Gastrocnemius medialis (tissue), 4 donors: ENCODE data around the gene NME3. TPM values are rescaled to one million over a fixed set of nuclear protein-coding genes. Genes with fewer than 3 reads are reported as not detected.

Source experiments
- ATAC-seq, 2 donors: fragments of 150-250 bp; one replicate each; pipeline ENCODE4 v1.9.1; 2016
- DNase-seq, 2 donors: peaks; one replicate each; pipeline ENCODE4 v3.0.0-alpha.2; 2019
- H3K27ac ChIP-seq, 4 donors: fragments of 200-600 bp; sonication (generic); 1 replicate in 1 of 4; 2 replicates in 3 of 4; pipeline ENCODE4 v1.5.1; 2016 to 2018; ENCODE audit warnings: mild to moderate bottlenecking in 2 of 4, moderate library complexity in 1 of 4
- H3K27me3 ChIP-seq, 3 donors: fragments of 200-600 bp; sonication (generic) in 2 of 3; 1 replicate in 1 of 3; 2 replicates in 2 of 3; pipeline versions ENCODE4 v1.5.1 to v1.6.0; 2016 to 2019; ENCODE audit warnings: mild to moderate bottlenecking in 1 of 3, moderate library complexity in 1 of 3
- H3K36me3 ChIP-seq, 2 donors: fragments of 200-600 bp; sonication (generic) in 1 of 2; one replicate each; pipeline ENCODE4 v1.5.1; 2017 to 2018
- H3K4me1 ChIP-seq, 2 donors: fragments of 200-600 bp; sonication (generic) in 1 of 2; one replicate each; pipeline ENCODE4 v1.5.1; 2016 to 2017; ENCODE audit warnings: mild to moderate bottlenecking in 2 of 2
- H3K4me3 ChIP-seq, 4 donors: fragments of 200-600 bp; sonication (generic) in 3 of 4; 1 replicate in 1 of 4; 2 replicates in 3 of 4; pipeline ENCODE4 v1.5.1; 2016 to 2019; ENCODE audit warnings: mild to moderate bottlenecking in 2 of 4
- H3K9me3 ChIP-seq, 3 donors: fragments of 200-600 bp; sonication (generic) in 2 of 3; 1 replicate in 1 of 3; 2 replicates in 2 of 3; pipeline ENCODE4 v1.5.1; 2016 to 2019
- POLR2A ChIP-seq, 2 donors: fragments of 450-650 bp; IDR thresholded peaks; one replicate each; pipeline ENCODE4 v1.6.1; 2017; ENCODE audit warnings: antibody characterized with exemption in 2 of 2, mild to moderate bottlenecking in 2 of 2, moderate library complexity in 2 of 2
- in situ Hi-C, 4 donors: fragments of 200-750 bp; cut with MboI; loops; one replicate each; pipeline versions ENCODE4 v1.15.0 to v1.8.0; 2017; ENCODE audit warnings: low sequenced_read_pairs in 4 of 4
- intact Hi-C: fragments of 100-400 bp; cut with DNase I; formaldehyde crosslinking; loops from one replicate; pipeline ENCODE4 v1.15.1; 2023; ENCODE audit warnings: low total_unique reads
- total RNA-seq, 4 donors: library from RNA; depleted of rRNA; stranded (reverse); fragments of >200 nt; gene quantifications; one replicate each; pipeline versions ENCODE4 v1.1.0 to v1.2.3, GENCODE V29; 2016
- TF ChIP-seq, protein P1 (sequence below), 5 experiments: fragments of 450-650 bp in 3 of 5; fragments of 200-600 bp in 2 of 5; sonication (generic) in 2 of 5; IDR thresholded peaks in 4 of 5; conservative IDR thresholded peaks in 1 of 5; 1 replicate in 4 of 5; 2 replicates in 1 of 5; pipeline ENCODE4 v1.5.1; 2016 to 2019; ENCODE audit warnings: antibody characterized with exemption in 5 of 5, mild to moderate bottlenecking in 3 of 5, moderate library complexity in 3 of 5

Gene NME3
- 10 to 100 TPM; 18.1 to 41.4 (median 34.2) TPM for total RNA-seq

DNA sequence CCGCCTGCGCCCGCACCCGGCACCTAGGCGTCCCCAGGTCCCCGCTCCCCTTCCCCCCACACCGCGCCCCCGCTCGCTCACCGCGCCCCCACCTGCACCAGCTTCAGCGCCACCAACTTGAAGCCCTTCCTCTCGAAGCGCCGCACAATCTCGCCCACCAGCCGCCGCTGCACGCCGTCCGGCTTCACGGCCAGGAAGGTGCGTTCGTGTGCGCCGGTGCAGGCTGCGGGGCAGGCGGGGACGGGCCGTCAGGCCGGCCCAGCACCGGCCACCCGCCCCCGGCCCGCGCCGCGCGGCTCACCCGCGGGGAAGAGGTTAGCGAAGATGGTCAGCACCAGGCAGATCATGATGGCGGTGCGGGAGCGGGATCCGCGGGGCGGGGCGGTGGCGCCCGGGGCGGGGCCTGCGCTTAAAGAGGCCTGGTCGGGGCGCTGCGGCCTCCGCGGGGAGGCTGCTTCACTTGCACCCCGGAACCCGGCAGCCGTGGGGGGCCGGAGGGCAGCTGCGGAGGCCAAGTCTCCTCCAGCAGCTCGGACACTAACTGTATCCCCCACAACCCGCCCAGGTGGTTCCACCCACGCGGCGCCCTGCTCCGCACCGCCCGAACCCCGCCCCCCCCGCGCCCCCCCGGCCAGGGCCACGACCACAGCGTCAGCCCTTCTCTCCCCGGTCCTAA lies at the start of gene NME3:
NME3 (minus strand) TSS at position 356 of the 676 bp plus-strand sequence; CDS start at position 347, 9 bp downstream.
- in situ Hi-C loops, result no loop called here
- TF ChIP-seq POLR2A (IDR thresholded peaks at IDR 0.05), result no peak
- TF ChIP-seq, protein P1, sequence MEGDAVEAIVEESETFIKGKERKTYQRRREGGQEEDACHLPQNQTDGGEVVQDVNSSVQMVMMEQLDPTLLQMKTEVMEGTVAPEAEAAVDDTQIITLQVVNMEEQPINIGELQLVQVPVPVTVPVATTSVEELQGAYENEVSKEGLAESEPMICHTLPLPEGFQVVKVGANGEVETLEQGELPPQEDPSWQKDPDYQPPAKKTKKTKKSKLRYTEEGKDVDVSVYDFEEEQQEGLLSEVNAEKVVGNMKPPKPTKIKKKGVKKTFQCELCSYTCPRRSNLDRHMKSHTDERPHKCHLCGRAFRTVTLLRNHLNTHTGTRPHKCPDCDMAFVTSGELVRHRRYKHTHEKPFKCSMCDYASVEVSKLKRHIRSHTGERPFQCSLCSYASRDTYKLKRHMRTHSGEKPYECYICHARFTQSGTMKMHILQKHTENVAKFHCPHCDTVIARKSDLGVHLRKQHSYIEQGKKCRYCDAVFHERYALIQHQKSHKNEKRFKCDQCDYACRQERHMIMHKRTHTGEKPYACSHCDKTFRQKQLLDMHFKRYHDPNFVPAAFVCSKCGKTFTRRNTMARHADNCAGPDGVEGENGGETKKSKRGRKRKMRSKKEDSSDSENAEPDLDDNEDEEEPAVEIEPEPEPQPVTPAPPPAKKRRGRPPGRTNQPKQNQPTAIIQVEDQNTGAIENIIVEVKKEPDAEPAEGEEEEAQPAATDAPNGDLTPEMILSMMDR (IDR thresholded peaks at IDR 0.05 in 4 of 5, conservative IDR thresholded peaks at IDR 0.05 in 1 of 5), result peak in 1 of 5 experiments; percentile 14

DNA sequence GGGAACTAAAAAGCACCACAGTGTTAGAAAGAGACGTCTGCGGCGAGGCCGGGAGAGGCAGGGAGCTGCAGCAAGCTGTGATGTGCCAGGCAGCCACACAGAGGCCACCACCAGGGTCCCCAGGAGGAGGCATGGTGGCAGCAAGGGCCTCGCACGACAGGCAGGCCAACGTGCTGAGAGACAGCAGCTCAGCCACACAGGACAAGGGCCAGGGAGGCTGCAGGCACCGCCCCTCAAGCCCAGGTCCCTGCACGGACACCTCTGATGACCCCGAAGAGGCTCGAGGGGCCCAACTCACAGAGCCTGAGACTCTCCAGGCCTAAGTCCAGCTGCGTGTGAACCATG lies 49.6 kb upstream of the NME3 start:
- intact Hi-C loops (no loop called here), in situ Hi-C loops (no loop called here)
- H3K36me3 ChIP-seq, result peaks cover 0 to 57% of the 10 kb centered on the region in 2 donors
- H3K4me3 ChIP-seq, result no peak overlapping the region
- H3K9me3 ChIP-seq, result no peaks in the 10 kb centered on the region
- H3K27ac ChIP-seq, result no peak overlapping the region
- H3K4me1 ChIP-seq, result peaks cover 26 to 29% of the 10 kb centered on the region in 2 donors
- DNase-seq (no peak), ATAC-seq (no peak)
- H3K27me3 ChIP-seq, result no peaks in the 10 kb centered on the region
- TF ChIP-seq POLR2A (IDR thresholded peaks at IDR 0.05), result no peak
- TF ChIP-seq, protein P1 (IDR thresholded peaks at IDR 0.05 in 4 of 5, conservative IDR thresholded peaks at IDR 0.05 in 1 of 5), result no peak

More for the DNA sequence above, at the start of gene NME3:
- ATAC-seq (peak; percentile 46 to 64), DNase-seq (peak in 1 of 2 donors; percentile 70)
- peaks cover 24 to 41% of the 10 kb centered on the region in 2 donors for H3K4me1 ChIP-seq
- peak within 1 kb of the TSS; percentile 77 to 99 (median 94) for H3K27ac ChIP-seq
- peaks cover 0 to 29% of the 10 kb centered on the region in 2 donors for H3K36me3 ChIP-seq
- intact Hi-C loops, result loop anchor here (10.0 kb wide), 1 partner anchor 443 kb away; the partner anchor contains the start of genes BRICD5 and PGP
- H3K9me3 ChIP-seq, result no peaks in the 10 kb centered on the region
- no peaks in the 10 kb centered on the region for H3K27me3 ChIP-seq
- peak within 1 kb of the TSS; percentile 70 to 99 (median 79) for H3K4me3 ChIP-seq

DNA sequence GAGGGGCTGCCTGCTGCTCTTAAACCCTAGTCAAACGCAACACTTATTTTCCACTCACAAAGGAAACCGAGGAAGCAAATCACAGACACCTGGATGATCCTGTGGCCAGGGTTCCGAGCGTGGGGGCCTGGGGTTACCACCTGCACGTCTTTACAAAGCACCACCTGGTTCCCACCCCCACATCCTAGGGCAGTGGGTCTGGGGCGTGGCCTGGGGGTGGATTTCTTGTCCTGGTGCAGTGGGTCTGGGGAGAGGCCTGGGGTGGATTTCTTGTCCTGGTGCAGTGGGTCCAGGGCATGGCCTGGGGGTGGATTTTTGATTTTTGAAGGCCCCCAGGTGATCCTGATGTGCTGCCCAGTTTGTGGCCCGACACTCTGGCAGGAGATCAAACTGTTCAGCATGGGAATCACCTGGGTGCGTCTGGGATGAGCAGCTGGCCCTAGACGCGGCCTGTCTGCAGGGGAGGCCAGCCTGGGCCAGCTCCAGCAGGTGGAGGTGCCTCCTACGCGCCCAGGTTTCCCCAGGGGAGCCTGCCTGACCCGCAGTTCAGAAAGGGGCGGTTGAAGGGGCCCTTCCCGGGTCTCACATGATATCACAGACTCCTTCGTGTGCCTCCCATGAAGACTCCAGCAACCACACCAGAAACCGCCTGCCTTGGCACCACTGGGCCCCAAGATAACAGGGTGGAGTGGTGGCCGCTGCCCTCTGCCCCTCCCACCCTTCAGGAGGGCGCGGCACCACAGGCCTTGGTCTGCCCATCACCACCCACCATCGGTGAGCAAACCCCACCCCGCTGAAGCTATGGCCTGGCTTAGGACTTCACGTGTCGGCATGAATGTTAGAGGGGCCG lies 49.0 kb upstream of the NME3 start:
- no peak for TF ChIP-seq POLR2A (IDR thresholded peaks at IDR 0.05)
- TF ChIP-seq, protein P1 (IDR thresholded peaks at IDR 0.05 in 4 of 5, conservative IDR thresholded peaks at IDR 0.05 in 1 of 5), result no peak
- ATAC-seq, result no peak
- H3K9me3 ChIP-seq, result no peaks in the 10 kb centered on the region
- no peak overlapping the region for H3K27ac ChIP-seq
- in situ Hi-C loops, result no loop called here
- no peak overlapping the region for H3K4me3 ChIP-seq
- peaks cover 0 to 57% of the 10 kb centered on the region in 2 donors for H3K36me3 ChIP-seq
- H3K4me1 ChIP-seq, result peaks cover 20 to 23% of the 10 kb centered on the region in 2 donors
- intact Hi-C loops, result no loop called here
- DNase-seq, result no peak
- H3K27me3 ChIP-seq, result no peaks in the 10 kb centered on the region

DNA sequence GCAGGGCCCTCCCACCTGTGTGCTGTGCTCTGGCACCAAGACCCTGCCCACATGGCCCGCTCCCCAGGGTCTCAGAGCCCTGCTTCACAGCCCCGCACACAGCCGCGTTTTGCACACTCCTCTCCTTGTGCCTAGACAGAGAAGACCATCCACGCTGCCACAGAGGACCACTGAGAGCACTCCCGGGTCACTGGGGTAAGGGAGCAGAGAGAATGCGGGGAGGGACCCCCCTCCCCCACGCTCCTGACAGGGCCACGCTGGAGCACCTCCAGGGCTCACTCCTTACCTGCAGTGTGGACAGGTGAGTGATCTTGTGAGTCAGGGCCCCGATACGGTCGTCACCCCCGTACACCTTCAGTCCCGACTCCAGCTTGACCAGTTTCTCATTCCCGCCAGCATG lies 48.3 kb upstream of the NME3 start:
- Histone ChIP-seq H3K4me3 (no peak overlapping the region), H3K27ac (no peak overlapping the region), H3K9me3 (no peaks in the 10 kb centered on the region), H3K4me1 (peaks cover 13 to 16% of the 10 kb centered on the region in 2 donors), H3K36me3 (peaks cover 0 to 57% of the 10 kb centered on the region in 2 donors), H3K27me3 (no peaks in the 10 kb centered on the region)
- TF ChIP-seq POLR2A (IDR thresholded peaks at IDR 0.05), result no peak
- TF ChIP-seq, protein P1 (IDR thresholded peaks at IDR 0.05 in 4 of 5, conservative IDR thresholded peaks at IDR 0.05 in 1 of 5), result no peak
- intact Hi-C loops, result no loop called here
- DNase-seq, result no peak
- no peak for ATAC-seq
- in situ Hi-C loops, result no loop called here
